ENCODE results near the gene ATP8A2. TPM values are rescaled to one million over a fixed set of nuclear protein-coding genes. Genes with fewer than 3 reads are reported as not detected.

Gene ATP8A2
- total RNA-seq, 4 donors from 2014 or later, result 0.18 to 11.6 (median 1.8) TPM

- DNase-seq, result no peak
- Histone ChIP-seq H3K36me3 (no peaks in the 10 kb centered on the region), H3K27ac (no peak overlapping the region), H3K4me3 (no peak overlapping the region), H3K27me3 (no peaks in the 10 kb centered on the region), H3K9me3 (no peaks in the 10 kb centered on the region), H3K4me1 (no peaks in the 10 kb centered on the region)
- TF ChIP-seq CTCF (IDR thresholded peaks at IDR 0.05) (no peak), POLR2A (IDR thresholded peaks at IDR 0.05) (no peak)
Observed at GRCh38 chr13:25630329-25630900, 258.6 kb downstream of the ATP8A2 start.

GRCh38 chr13:25632166-25632888 lies 260.6 kb downstream of the ATP8A2 start:
- Histone ChIP-seq H3K36me3 (no peaks in the 10 kb centered on the region), H3K9me3 (no peaks in the 10 kb centered on the region), H3K27me3 (no peaks in the 10 kb centered on the region), H3K4me3 (no peak overlapping the region), H3K27ac (no peak overlapping the region), H3K4me1 (no peaks in the 10 kb centered on the region)
- TF ChIP-seq POLR2A (IDR thresholded peaks at IDR 0.05) (no peak), CTCF (IDR thresholded peaks at IDR 0.05) (no peak)
- DNase-seq, result no peak

GRCh38 chr13:25633093-25633492 lies 261.3 kb downstream of the ATP8A2 start:
- TF ChIP-seq POLR2A (IDR thresholded peaks at IDR 0.05) (no peak), CTCF (IDR thresholded peaks at IDR 0.05) (no peak)
- Histone ChIP-seq H3K9me3 (no peaks in the 10 kb centered on the region), H3K27ac (no peak overlapping the region), H3K36me3 (no peaks in the 10 kb centered on the region), H3K4me1 (no peaks in the 10 kb centered on the region), H3K4me3 (no peak overlapping the region), H3K27me3 (no peaks in the 10 kb centered on the region)
- no peak for DNase-seq

- H3K4me3 ChIP-seq, result no peak overlapping the region
- H3K36me3 ChIP-seq, result no peaks in the 10 kb centered on the region
- H3K9me3 ChIP-seq, result no peaks in the 10 kb centered on the region
- TF ChIP-seq POLR2A (IDR thresholded peaks at IDR 0.05) (no peak), CTCF (IDR thresholded peaks at IDR 0.05) (no peak)
- no peaks in the 10 kb centered on the region for H3K27me3 ChIP-seq
- no peak overlapping the region for H3K27ac ChIP-seq
- no peaks in the 10 kb centered on the region for H3K4me1 ChIP-seq
- DNase-seq, result no peak
Observed at GRCh38 chr13:25645681-25646080, 273.9 kb downstream of the ATP8A2 start.

- Histone ChIP-seq H3K9me3 (no peaks in the 10 kb centered on the region), H3K27me3 (no peaks in the 10 kb centered on the region), H3K27ac (no peak overlapping the region), H3K36me3 (no peaks in the 10 kb centered on the region), H3K4me1 (no peaks in the 10 kb centered on the region), H3K4me3 (no peak overlapping the region)
- DNase-seq, result no peak
- no peak for TF ChIP-seq CTCF (IDR thresholded peaks at IDR 0.05)
- no peak for TF ChIP-seq POLR2A (IDR thresholded peaks at IDR 0.05)
Observed at GRCh38 chr13:25649001-25649633, 277.3 kb downstream of the ATP8A2 start.
